H1 (cell line): ENCODE results near the gene PAF1. TPM values are rescaled to one million over a fixed set of nuclear protein-coding genes. Genes with fewer than 3 reads are reported as not detected.

ENCODE experiments used
- CTCF ChIA-PET: fragments of 300-600 bp; sonication (Branson Sonifier 250); formaldehyde crosslinking; loops from one replicate; lab custom pipeline; 2021; ENCODE audit not compliant: partially characterized antibody; lab: Charles Lee
- POLR2A ChIA-PET: fragments of 300-600 bp; sonication (Branson Sonifier 250); formaldehyde crosslinking; loops from one replicate; lab custom pipeline; 2021; ENCODE audit warnings: inconsistent platforms; ENCODE audit not compliant: partially characterized antibody; lab: Charles Lee
- DNase-seq, 2 experiments: peaks; one replicate each; pipeline versions ENCODE4 v3.0.0 to v3.0.0-alpha.2; 2010 to 2022; ENCODE audit warnings: low spot score in 2 of 2, low read depth in 1 of 2, mixed read lengths in 1 of 2
- FAIRE-seq: peaks from 2 replicates; lab custom pipeline; 2011; peaks lifted over from hg19 to GRCh38; lab: Jason Lieb, UNC
- H2AFZ ChIP-seq: 2 replicates; pipeline ENCODE4 v1.8.1; 2012; ENCODE audit warnings: low read length, inconsistent platforms
- H2AK5ac ChIP-seq: 2 replicates; pipeline ENCODE4 v1.6.1; 2013; ENCODE audit warnings: low read depth, low read length
- H2BK120ac ChIP-seq: replicated peaks from 2 replicates; pipeline ENCODE3; 2013; ENCODE audit warnings: low read depth, low read length, inconsistent platforms
- H2BK12ac ChIP-seq: 2 replicates; pipeline ENCODE4 v1.6.1; 2013; ENCODE audit warnings: low read depth, low read length
- H2BK15ac ChIP-seq: 2 replicates; pipeline ENCODE4 v1.6.1; 2013; ENCODE audit warnings: low read length
- H2BK20ac ChIP-seq: 2 replicates; pipeline ENCODE4 v1.6.1; 2013; ENCODE audit warnings: low read length
- H2BK5ac ChIP-seq: 2 replicates; pipeline ENCODE4 v1.6.1; 2013; ENCODE audit warnings: low read depth, low read length
- H3K14ac ChIP-seq: 2 replicates; pipeline ENCODE4 v1.6.1; 2013; ENCODE audit warnings: inconsistent platforms; ENCODE audit not compliant: insufficient read length
- H3K18ac ChIP-seq: 2 replicates; pipeline ENCODE4 v1.6.1; 2013; ENCODE audit warnings: low read length; ENCODE audit errors: extremely low read depth
- H3K23ac ChIP-seq: 2 replicates; pipeline ENCODE4 v1.6.1; 2013; ENCODE audit warnings: inconsistent platforms; ENCODE audit not compliant: insufficient read length
- H3K23me2 ChIP-seq: 2 replicates; pipeline ENCODE4 v1.6.1; 2013; ENCODE audit warnings: low read depth, low read length
- H3K27ac ChIP-seq: 2 replicates; pipeline ENCODE4 v1.6.1; 2011; ENCODE audit warnings: low read depth, low read length, inconsistent platforms
- H3K27me3 ChIP-seq, 4 experiments: replicated peaks in 1 of 4; 1 replicate in 1 of 4; 2 replicates in 3 of 4; pipeline versions ENCODE4 v1.6.1 to v1.8.1; 2011 to 2013; ENCODE audit warnings: low read length in 3 of 4, mild to moderate bottlenecking in 3 of 4, inconsistent platforms in 2 of 4, mixed read lengths in 2 of 4, moderate library complexity in 1 of 4; ENCODE audit not compliant: control insufficient read depth in 3 of 4, insufficient read depth in 3 of 4; ENCODE audit errors: extremely low read depth in 1 of 4
- H3K36me3 ChIP-seq, 4 experiments: 2 replicates each; pipeline versions ENCODE4 v1.6.1 to v1.8.1; 2011 to 2013; ENCODE audit warnings: mild to moderate bottlenecking in 4 of 4, low read length in 3 of 4, moderate library complexity in 2 of 4, control low read depth in 1 of 4, inconsistent platforms in 1 of 4; ENCODE audit not compliant: insufficient read depth in 4 of 4, control insufficient read depth in 2 of 4
- H3K4ac ChIP-seq: replicated peaks from 2 replicates; pipeline ENCODE3; 2013; ENCODE audit warnings: low read length, low read depth, mixed read lengths, inconsistent platforms; ENCODE audit not compliant: insufficient read length
- H3K4me1 ChIP-seq, 4 experiments: replicated peaks in 1 of 4; 1 replicate in 1 of 4; 2 replicates in 3 of 4; pipeline versions ENCODE4 v1.6.1 to v1.8.1; 2011 to 2013; ENCODE audit warnings: low read length in 3 of 4, inconsistent platforms in 2 of 4, mixed read lengths in 1 of 4; ENCODE audit not compliant: insufficient read depth in 4 of 4, control insufficient read depth in 3 of 4
- H3K4me2 ChIP-seq, 2 experiments: 2 replicates each; pipeline versions ENCODE4 v1.6.1 to v1.8.1; 2011 to 2013; ENCODE audit warnings: low read depth in 2 of 2, low read length in 2 of 2, control low read depth in 1 of 2, inconsistent platforms in 1 of 2, mild to moderate bottlenecking in 1 of 2; ENCODE audit not compliant: insufficient read depth in 1 of 2
- H3K4me3 ChIP-seq, 4 experiments: fragments of 200-600, 300-600 bp in 1 of 4; sonication (generic), shearing (Covaris generic), sonication (Bioruptor Twin) in 1 of 4; 2 replicates each; pipeline versions ENCODE4 v1.5.1 to v1.8.1; 2011 to 2016; ENCODE audit warnings: low read length in 4 of 4, low read depth in 3 of 4, control low read depth in 2 of 4, inconsistent platforms in 2 of 4, mild to moderate bottlenecking in 2 of 4, mixed read lengths in 1 of 4, moderate library complexity in 1 of 4; ENCODE audit not compliant: insufficient read depth in 2 of 4; ENCODE audit errors: extremely low read depth in 1 of 4
- H3K56ac ChIP-seq: replicated peaks from 2 replicates; pipeline ENCODE3; 2013; ENCODE audit warnings: low read depth, mild to moderate bottlenecking, mixed read lengths, low read length, inconsistent platforms; ENCODE audit not compliant: insufficient read length
- H3K79me1 ChIP-seq: 2 replicates; pipeline ENCODE4 v1.6.1; 2013; ENCODE audit warnings: low read depth, low read length, control low read depth
- H3K79me2 ChIP-seq, 2 experiments: 2 replicates each; pipeline versions ENCODE4 v1.6.1 to v1.8.1; 2012 to 2013; ENCODE audit warnings: low read length in 2 of 2, mild to moderate bottlenecking in 2 of 2, inconsistent platforms in 1 of 2; ENCODE audit not compliant: insufficient read depth in 2 of 2, control insufficient read depth in 1 of 2
- H3K9ac ChIP-seq, 4 experiments: replicated peaks in 1 of 4; 1 replicate in 1 of 4; 2 replicates in 3 of 4; pipeline versions ENCODE4 v1.6.1 to v1.8.1; 2011 to 2013; ENCODE audit warnings: low read depth in 3 of 4, low read length in 3 of 4, control low read depth in 2 of 4, mild to moderate bottlenecking in 2 of 4, moderate library complexity in 2 of 4, inconsistent platforms in 1 of 4; ENCODE audit errors: extremely low read depth in 1 of 4
- H3K9me3 ChIP-seq, 2 experiments: 2 replicates each; pipeline versions ENCODE4 v1.6.1 to v1.8.1; 2012 to 2013; ENCODE audit warnings: mild to moderate bottlenecking in 2 of 2, moderate library complexity in 2 of 2, control low read depth in 1 of 2, inconsistent platforms in 1 of 2, low read depth in 1 of 2, low read length in 1 of 2, mixed read lengths in 1 of 2; ENCODE audit not compliant: insufficient read depth in 2 of 2
- H4K20me1 ChIP-seq, 2 experiments: replicated peaks in 1 of 2; 2 replicates each; pipeline versions ENCODE3 to v1.8.1; 2011 to 2013; ENCODE audit warnings: inconsistent platforms in 2 of 2, low read length in 2 of 2, mild to moderate bottlenecking in 1 of 2; ENCODE audit not compliant: insufficient read depth in 2 of 2, control insufficient read depth in 1 of 2
- H4K5ac ChIP-seq: 2 replicates; pipeline ENCODE4 v1.6.1; 2013; ENCODE audit warnings: low read length, low read depth, mixed read lengths, inconsistent platforms; ENCODE audit not compliant: insufficient read length
- H4K8ac ChIP-seq: 2 replicates; pipeline ENCODE4 v1.8.0; 2013; ENCODE audit warnings: mild to moderate bottlenecking, moderate library complexity, low read length, inconsistent platforms; ENCODE audit not compliant: insufficient read depth; ENCODE audit errors: extremely low read depth
- H4K91ac ChIP-seq: replicated peaks from 2 replicates; pipeline ENCODE3; 2013; ENCODE audit warnings: low read length, mixed read lengths, inconsistent platforms; ENCODE audit not compliant: insufficient read length
- ASH2L ChIP-seq: fragments of 200-600, 300-600 bp; sonication (generic); IDR thresholded peaks from one replicate; pipeline ENCODE4 v1.7.1; 2017; ENCODE audit warnings: low read length
- BCL11A ChIP-seq, 2 experiments: IDR thresholded peaks; one replicate each; pipeline ENCODE4 v1.6.1; 2011; ENCODE audit warnings: low read depth in 2 of 2, low read length in 2 of 2, mild to moderate bottlenecking in 2 of 2
- EGR1 ChIP-seq: IDR thresholded peaks from 2 replicates; pipeline ENCODE4 v1.6.1; 2011; ENCODE audit warnings: low read depth, low read length, borderline replicate concordance
- EP300 ChIP-seq, 2 experiments: IDR thresholded peaks; 1 replicate in 1 of 2; 2 replicates in 1 of 2; pipeline ENCODE4 v1.6.1; 2011 to 2012; ENCODE audit warnings: low read depth in 2 of 2, low read length in 2 of 2, mild to moderate bottlenecking in 2 of 2, borderline replicate concordance in 1 of 2, inconsistent platforms in 1 of 2, moderate library complexity in 1 of 2
- FOSL1 ChIP-seq: IDR thresholded peaks from 2 replicates; pipeline ENCODE4 v1.6.1; 2011; ENCODE audit warnings: mild to moderate bottlenecking, low read depth, low read length, moderate library complexity; ENCODE audit not compliant: insufficient read depth
- MAX ChIP-seq: IDR thresholded peaks from 2 replicates; pipeline ENCODE4 v1.6.1; 2012; ENCODE audit warnings: inconsistent platforms
- POLR2AphosphoS5 ChIP-seq: IDR thresholded peaks from 2 replicates; pipeline ENCODE4 v1.6.1; 2011; ENCODE audit warnings: low read depth, low read length
- SIN3A ChIP-seq, 2 experiments: IDR thresholded peaks in 1 of 2; conservative IDR thresholded peaks in 1 of 2; 2 replicates each; pipeline ENCODE4 v1.6.1; 2011 to 2012; ENCODE audit warnings: low read length in 2 of 2, improper control_type of control experiment in 1 of 2, low read depth in 1 of 2, mild to moderate bottlenecking in 1 of 2
- WGBS, 2 experiments: shearing (Covaris generic) in 1 of 2; methylation state at CpG; one replicate each; pipeline versions ENCODE4 v1.1.6 to v1.1.7; 2013 to 2015; ENCODE audit warnings: low lambda C conversion rate in 2 of 2, mixed read lengths in 2 of 2, inconsistent platforms in 1 of 2, low coverage in 1 of 2, missing lambda C conversion rate in 1 of 2; ENCODE audit not compliant: insufficient replicate concordance in 2 of 2, insufficient coverage in 1 of 2, insufficient read length in 1 of 2; ENCODE audit errors: extremely low coverage in 1 of 2, missing lambda C conversion rate in 1 of 2; 5-methylcytosine and 5-hydroxymethylcytosine counted together
- polyA plus RNA-seq, 7 experiments: library from polyadenylated mRNA; depleted of rRNA in 3 of 7; stranded (reverse) in 5 of 7; unstranded in 2 of 7; fragments of >200 nt in 5 of 7; fragments of 200-250 nt in 2 of 7; gene quantifications; 1 replicate in 5 of 7; 2 replicates in 1 of 7; 4 replicates in 1 of 7; pipeline versions ENCODE4 v1.2.1 to v1.2.3, GENCODE V29; 2011 to 2013; ENCODE audit warnings: missing spikeins in 2 of 7, mixed read lengths in 2 of 7
- total RNA-seq: library from RNA; stranded (reverse); fragmentation: NEBNext Ultra II Directional; extraction: Animal tissue kit (Norgen Biotek cat#: 25700); gene quantifications from 2 replicates; pipeline ENCODE4 v1.2.1, GENCODE V29; 2021

PAF1 gene
- total and polyA plus RNA-seq, 2 of the 8 experiments (the other 6 are each of a cell fraction or from before 2014, with no cell fraction given): 31.4 to 58.6 TPM

DNA sequence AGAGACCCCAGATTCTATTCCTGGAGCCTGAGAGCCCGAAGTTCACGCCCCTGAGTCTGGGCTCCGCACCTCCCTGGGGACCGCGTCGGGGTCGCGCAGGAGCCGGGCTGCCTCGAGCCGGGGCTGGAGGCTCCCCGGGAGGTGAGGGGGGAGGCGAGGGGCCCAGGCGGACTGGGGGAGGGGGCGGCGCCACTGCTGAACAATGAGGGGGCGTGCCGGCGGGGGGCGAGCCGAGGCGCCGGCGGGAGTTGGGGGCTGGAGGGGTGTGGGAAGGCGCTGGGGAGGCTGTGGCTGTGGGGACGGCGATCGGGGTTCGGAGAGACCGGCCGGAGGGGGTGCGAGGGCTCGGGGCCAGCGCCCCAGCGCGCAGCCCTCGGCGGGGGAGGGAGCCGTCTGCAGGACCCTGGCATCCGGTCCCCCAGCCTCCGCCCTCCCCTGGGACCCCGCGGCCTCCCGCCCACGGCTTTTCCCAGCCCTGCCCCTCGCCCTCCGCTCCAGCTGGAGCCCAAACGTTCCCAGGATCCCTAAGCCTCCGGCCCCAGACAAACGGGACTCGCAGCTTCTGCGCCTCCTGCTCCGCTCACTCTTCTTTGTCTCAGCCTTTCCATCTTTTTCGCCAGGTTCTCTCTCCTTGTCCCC, 22.5 kb upstream of the PAF1 start:
- Histone ChIP-seq H3K4me3 (peak overlapping the region; percentile 66 to 97 (median 92)), H3K9me3 (no peaks in the 10 kb centered on the region), H2BK5ac (peak overlapping the region; percentile 93), H3K4me1 (peaks cover 9 to 33% (median 15%) of the 10 kb centered on the region in 4 experiments; a peak in 6 of 7 replicates), H4K91ac (peak overlapping the region; percentile 76), H4K5ac (peak overlapping the region; percentile 70), H4K20me1 (peaks cover 5 to 22% of the 10 kb centered on the region in 2 experiments), H3K18ac (peak overlapping the region; percentile 93), H4K8ac (peak overlapping the region; percentile 80; the same call in 1 of the 2 replicates), H3K4me2 (peak overlapping the region; percentile 84 to 86), H2BK120ac (no peak overlapping the region), H2AK5ac (0 out of 2 replicates have a peak overlapping the region, but pooled peaks have one; percentile 39), H3K23ac (no peak overlapping the region), H2BK20ac (no peak overlapping the region), H3K79me2 (peaks cover 6 to 23% of the 10 kb centered on the region in 2 experiments; a peak in 3 of 4 replicates), H3K27ac (peak overlapping the region; percentile 83), H2BK12ac (0 out of 2 replicates have a peak overlapping the region, but pooled peaks have one; percentile 60), H3K9ac (peak overlapping the region; percentile 41 to 84 (median 72)), H3K79me1 (no peaks in the 10 kb centered on the region; the same call in 1 of the 2 replicates), H2BK15ac (peak overlapping the region; percentile 29; the same call in 1 of the 2 replicates), H3K14ac (no peak overlapping the region), H2AFZ (no peak overlapping the region), H3K27me3 (no peaks in the 10 kb centered on the region), H3K56ac (peak overlapping the region; percentile 88)
- CTCF ChIA-PET: interaction anchor here (0.6 to 2.3 kb wide), 11 partner anchors 11 to 106 kb away, joined by 4 to 13 read pairs (median 6); partner anchors contain the start of gene SELENOV
- FAIRE-seq (no peak), DNase-seq (peak in 1 of 2 experiments; percentile 72)
- WGBS, 2 experiments: 4% methylated on average over 11 of the region's 54 CpGs; no CpG with 5 or more reads in 1 of the 2 experiments
- POLR2A ChIA-PET: interaction anchor here (0.9 to 25.7 kb wide), 11 partner anchors 8 to 102 kb away, joined by 3 to 1154 read pairs (median 6); partner anchors contain the start of genes MED29, PAF1, RPS16 and SAMD4B
- peak; percentile 30 to 79; a peak in 1 of 4 replicates for TF ChIP-seq SIN3A (conservative IDR thresholded peaks at IDR 0.05 in 1 of 2, IDR thresholded peaks at IDR 0.05 in 1 of 2; ENCODE audit: low read depth in 1 of 2, low read length in 2 of 2)
- TF ChIP-seq EP300 (IDR thresholded peaks at IDR 0.05; ENCODE audit: borderline replicate concordance in 1 of 2, low read depth in 2 of 2, low read length in 2 of 2): peak in 1 of 2 experiments; percentile 65; a peak in 1 of 3 replicates
- TF ChIP-seq FOSL1: no peak
- peak; percentile 87 for TF ChIP-seq EGR1
- TF ChIP-seq MAX: 0 out of 2 replicates have a peak, but pooled peaks have one; percentile 9
- TF ChIP-seq ASH2L: no peak
- TF ChIP-seq BCL11A (IDR thresholded peaks at IDR 0.05; ENCODE audit: low read depth in 2 of 2, low read length in 2 of 2): no peak
- peak; percentile 56; the same call in 1 of the 2 replicates for TF ChIP-seq POLR2AphosphoS5
- TF ChIP-seq, all 59 proteins: peak for 5
- H3K23me2 ChIP-seq: peaks cover 16% of the 10 kb centered on the region
- peaks cover 0 to 10% (median 2%) of the 10 kb centered on the region in 4 experiments; a peak in 3 of 8 replicates for H3K36me3 ChIP-seq
- H3K4ac ChIP-seq: peak overlapping the region; percentile 8
